PC-9 (cell line): ENCODE measurements around the gene SDCCAG8.

Source experiments
- CTCF ChIP-seq: fragments of 200-600 bp; sonication (generic); conservative IDR thresholded peaks from 2 replicates; pipeline ENCODE4 v1.6.1; 2017; ENCODE audit warnings: mixed run types, antibody characterized with exemption, mild to moderate bottlenecking, moderate library complexity
- EZH2 ChIP-seq: fragments of 200-600 bp; sonication (generic); IDR thresholded peaks from 2 replicates; pipeline ENCODE4 v1.8.0; 2017; ENCODE audit warnings: antibody characterized with exemption, low read depth

GRCh38 chr1:243495442-243496186 is 239.8 kb downstream of the SDCCAG8 start:
- TF ChIP-seq CTCF (no peak), EZH2 (no peak)
